ENCODE measurements around the gene ZNRD2. TPM values are rescaled to one million over a fixed set of nuclear protein-coding genes. Genes with fewer than 3 reads are reported as not detected.

Gene ZNRD2
- total RNA-seq, 1 experiment from 2014 or later: 45.8 TPM

DNA sequence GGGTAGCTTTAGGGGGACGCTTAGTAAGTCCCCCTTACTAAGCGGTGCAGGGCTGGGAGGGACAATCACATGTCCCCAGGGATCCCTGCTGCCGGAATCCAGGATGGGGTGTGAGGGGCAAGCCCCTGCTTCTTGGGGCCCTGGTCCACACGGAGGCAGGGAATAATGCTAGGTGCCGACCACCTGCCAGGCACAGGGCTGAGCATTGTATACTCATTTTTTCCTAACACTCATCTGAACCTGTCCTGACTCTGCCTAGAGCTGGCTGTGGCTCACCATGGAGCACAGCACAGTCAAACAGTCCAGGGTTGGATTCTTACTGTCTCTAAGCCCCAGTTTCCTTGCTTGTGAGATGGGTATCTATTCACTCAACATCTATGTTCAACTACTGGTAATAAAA is 10.7 kb upstream of the ZNRD2 start:
- Histone ChIP-seq H4K20me1 (ENCODE audit: control insufficient read depth, insufficient read depth, insufficient read length) (no peaks in the 10 kb centered on the region), H2BK12ac (ENCODE audit: insufficient read length, low read depth, low read length) (no peak overlapping the region), H3K23me2 (ENCODE audit: insufficient read length, low read depth, low read length, poor library complexity, severe bottlenecking) (no peaks in the 10 kb centered on the region), H3T11ph (ENCODE audit: low read length) (no peak overlapping the region), H3K4ac (ENCODE audit: low read depth, low read length) (no peak overlapping the region), H3K4me2 (ENCODE audit: insufficient read depth, insufficient read length, low read length) (no peak overlapping the region), H3K18ac (ENCODE audit: insufficient read length, low read depth, low read length) (no peak overlapping the region), H4K91ac (ENCODE audit: insufficient read length, low read depth, low read length) (no peak overlapping the region), H2BK20ac (ENCODE audit: low read depth, low read length, poor library complexity, severe bottlenecking) (no peak overlapping the region), H3K79me2 (ENCODE audit: insufficient read depth, low read length) (no peaks in the 10 kb centered on the region), H3K14ac (ENCODE audit: insufficient read depth, low read length) (no peak overlapping the region), H4K8ac (replicated peaks; ENCODE audit: insufficient read length, low read depth, low read length) (no peak overlapping the region), H2AFZ (ENCODE audit: low read length) (no peak overlapping the region), H3K9me3 (ENCODE audit: control insufficient read depth, low read depth, low read length) (no peaks in the 10 kb centered on the region), H2BK5ac (ENCODE audit: insufficient read length, low read length) (no peak overlapping the region), H2BK120ac (ENCODE audit: low read depth, low read length, poor library complexity, severe bottlenecking) (no peak overlapping the region), H2AK5ac (ENCODE audit: insufficient read length, low read length) (no peak overlapping the region), H3K56ac (ENCODE audit: insufficient read length, low read depth, low read length) (no peak overlapping the region), H3K27ac (ENCODE audit: insufficient read length, low read depth, low read length) (no peak overlapping the region), H2BK15ac (ENCODE audit: low read depth, low read length) (no peak overlapping the region), H4K5ac (ENCODE audit: insufficient read length, low read depth, low read length) (no peak overlapping the region), H3K79me1 (ENCODE audit: insufficient read depth, low read depth, low read length, poor library complexity, severe bottlenecking) (no peaks in the 10 kb centered on the region), H3K27me3 (ENCODE audit: insufficient read depth, low read length) (no peaks in the 10 kb centered on the region; the same call in 1 of the 2 replicates), H3K9ac (ENCODE audit: extremely low read depth, insufficient read length, low read length) (no peak overlapping the region), H3K23ac (ENCODE audit: insufficient read length, low read depth, low read length) (no peak overlapping the region), H3K4me1 (ENCODE audit: insufficient read depth, low read length) (peaks cover 6% of the 10 kb centered on the region; the same call in 1 of the 2 replicates)
- Mint-ChIP-seq H3K9me3 (no peaks in the 10 kb centered on the region), H3K27ac (no peak overlapping the region), H3K4me3 (peak overlapping the region; percentile 4 to 72; a peak in 3 of 5 replicates), H3K27me3 (ENCODE audit: low read depth) (peaks cover 45% of the 10 kb centered on the region), H3K36me3 (ENCODE audit: insufficient read depth in 1 of 3, low read depth in 3 of 3) (no peaks in the 10 kb centered on the region), H3K4me1 (peaks cover 42 to 59% of the 10 kb centered on the region in 2 experiments)
- no peak for DNase-seq
- TF ChIP-seq, protein P1, sequence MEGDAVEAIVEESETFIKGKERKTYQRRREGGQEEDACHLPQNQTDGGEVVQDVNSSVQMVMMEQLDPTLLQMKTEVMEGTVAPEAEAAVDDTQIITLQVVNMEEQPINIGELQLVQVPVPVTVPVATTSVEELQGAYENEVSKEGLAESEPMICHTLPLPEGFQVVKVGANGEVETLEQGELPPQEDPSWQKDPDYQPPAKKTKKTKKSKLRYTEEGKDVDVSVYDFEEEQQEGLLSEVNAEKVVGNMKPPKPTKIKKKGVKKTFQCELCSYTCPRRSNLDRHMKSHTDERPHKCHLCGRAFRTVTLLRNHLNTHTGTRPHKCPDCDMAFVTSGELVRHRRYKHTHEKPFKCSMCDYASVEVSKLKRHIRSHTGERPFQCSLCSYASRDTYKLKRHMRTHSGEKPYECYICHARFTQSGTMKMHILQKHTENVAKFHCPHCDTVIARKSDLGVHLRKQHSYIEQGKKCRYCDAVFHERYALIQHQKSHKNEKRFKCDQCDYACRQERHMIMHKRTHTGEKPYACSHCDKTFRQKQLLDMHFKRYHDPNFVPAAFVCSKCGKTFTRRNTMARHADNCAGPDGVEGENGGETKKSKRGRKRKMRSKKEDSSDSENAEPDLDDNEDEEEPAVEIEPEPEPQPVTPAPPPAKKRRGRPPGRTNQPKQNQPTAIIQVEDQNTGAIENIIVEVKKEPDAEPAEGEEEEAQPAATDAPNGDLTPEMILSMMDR (conservative IDR thresholded peaks at IDR 0.05): no peak
- WGBS (ENCODE audit: extremely low coverage, insufficient read length, low lambda C conversion rate): no CpG with 5 or more reads among the region's 5 CpGs

Measured in H9 (cell line).